Measurements from ENCODE around the gene SLC35A5.
A peak's percentile ranks its signal among the peaks of the same experiment; 100 is the strongest.

SLC35A5 gene

GRCh38 chr3:112569265-112569664 is 7.4 kb downstream of the SLC35A5 start:
- DNase-seq, result no peak

- no peak for DNase-seq
Measured at GRCh38 chr3:112572701-112573100, 10.9 kb downstream of the SLC35A5 start.

GRCh38 chr3:112579232-112579631 is 17.4 kb downstream of the SLC35A5 start:
- DNase-seq, result no peak

- DNase-seq, result no peak
Measured at GRCh38 chr3:112579697-112580096, 17.9 kb downstream of the SLC35A5 start.

- peak in 4 of 56 donors; percentile 1 to 12 (median 3) for DNase-seq
Measured at GRCh38 chr3:112582244-112582874, 20.5 kb downstream of the SLC35A5 start.

- DNase-seq, result no peak
Measured at GRCh38 chr3:112583105-112583504, 21.3 kb downstream of the SLC35A5 start.

- DNase-seq, result no peak
Measured at GRCh38 chr3:112585782-112586181, 23.9 kb downstream of the SLC35A5 start.

GRCh38 chr3:112587336-112587735 is 25.5 kb downstream of the SLC35A5 start:
- DNase-seq, result no peak

- no peak for DNase-seq
Measured at GRCh38 chr3:112593258-112593657, 31.4 kb downstream of the SLC35A5 start.

- no peak for DNase-seq
Measured at GRCh38 chr3:112594856-112595255, 33.0 kb downstream of the SLC35A5 start.

- no peak for DNase-seq
Measured at GRCh38 chr3:112597945-112598344, 36.1 kb downstream of the SLC35A5 start.

GRCh38 chr3:112598731-112599130 is 36.9 kb downstream of the SLC35A5 start:
- no peak for DNase-seq

- DNase-seq, result no peak
Measured at GRCh38 chr3:112602217-112602838, 40.5 kb downstream of the SLC35A5 start.

GRCh38 chr3:112604536-112604935 is 42.7 kb downstream of the SLC35A5 start:
- DNase-seq, result no peak

GRCh38 chr3:112605285-112605684 is 43.4 kb downstream of the SLC35A5 start:
- DNase-seq, result peak in 21 of 56 donors; percentile 1 to 68 (median 25)

- DNase-seq, result no peak
Measured at GRCh38 chr3:112606098-112606497, 44.3 kb downstream of the SLC35A5 start.

GRCh38 chr3:112607863-112608262 is 46.0 kb downstream of the SLC35A5 start:
- DNase-seq, result no peak

- no peak for DNase-seq
Measured at GRCh38 chr3:112610121-112610520, 48.3 kb downstream of the SLC35A5 start.

GRCh38 chr3:112611752-112612515 is 50.1 kb downstream of the SLC35A5 start:
- no peak for DNase-seq

GRCh38 chr3:112615989-112616731 is 54.3 kb downstream of the SLC35A5 start:
- DNase-seq, result no peak

- DNase-seq, result no peak
Measured at GRCh38 chr3:112617285-112617684, 55.4 kb downstream of the SLC35A5 start.

- DNase-seq, result no peak
Measured at GRCh38 chr3:112619295-112619694, 57.5 kb downstream of the SLC35A5 start.

Data from amygdala (tissue), 56 donors.